Activated CD8-positive, alpha-beta memory T cell treated with anti-CD3 and anti-CD28 coated beads for 4 hours (primary cell): ENCODE results near the gene SHC2.
"Not testable (repeated sequence)": the region's sequence is repeated elsewhere in the genome, so short reads cannot be mapped to it uniquely, and the experiment has no call there.

ENCODE experiments used
- DNase-seq, 2 donors: peaks; one replicate each; pipeline ENCODE4 v3.0.0-alpha.2; 2020; ENCODE audit warnings: low read depth in 2 of 2

Gene SHC2

GRCh38 chr19:493391-494170, 32.7 kb upstream of the SHC2 start:
- DNase-seq, result no peak

- DNase-seq, result no peak
Measured at GRCh38 chr19:492091-492531, 31.3 kb upstream of the SHC2 start.

- no peak for DNase-seq
Measured at GRCh38 chr19:491146-491741, 30.4 kb upstream of the SHC2 start.

GRCh38 chr19:489418-490196, 28.8 kb upstream of the SHC2 start:
- no peak for DNase-seq

- peak; percentile 86 for DNase-seq
Measured at GRCh38 chr19:488505-489417, 27.9 kb upstream of the SHC2 start.

GRCh38 chr19:485583-486236, 24.9 kb upstream of the SHC2 start:
- DNase-seq, result no peak

GRCh38 chr19:485077-485476, 24.2 kb upstream of the SHC2 start:
- no peak for DNase-seq

- no peak for DNase-seq
Measured at GRCh38 chr19:484494-484893, 23.7 kb upstream of the SHC2 start.

GRCh38 chr19:483332-484072, 22.7 kb upstream of the SHC2 start:
- DNase-seq, result no peak

- no peak for DNase-seq
Measured at GRCh38 chr19:482186-483041, 21.6 kb upstream of the SHC2 start.

GRCh38 chr19:481100-481499, 20.3 kb upstream of the SHC2 start:
- not testable (repeated sequence) for DNase-seq

GRCh38 chr19:480016-480855, 19.4 kb upstream of the SHC2 start:
- DNase-seq, result no peak

- no peak for DNase-seq
Measured at GRCh38 chr19:478976-479375, 18.1 kb upstream of the SHC2 start.

- no peak for DNase-seq
Measured at GRCh38 chr19:478236-478903, 17.5 kb upstream of the SHC2 start.

GRCh38 chr19:475360-475759, 14.5 kb upstream of the SHC2 start:
- no peak for DNase-seq

GRCh38 chr19:474126-475078, 13.6 kb upstream of the SHC2 start:
- no peak for DNase-seq
